Amniotic stem cell (primary cell): ENCODE measurements around the gene PHLDB3.
"Not testable (repeated sequence)": the region's sequence is repeated elsewhere in the genome, so short reads cannot be mapped to it uniquely, and the experiment has no call there.

Experiments used
- DNase-seq: peaks from one replicate; lab custom pipeline; 2025; lab: John Stamatoyannopoulos, UW

Gene PHLDB3

GRCh38 chr19:43504426-43505185, at the start of gene PHLDB3:
Gene PHLDB3 (minus strand): TSS chr19:43504746. CDS start chr19:43504118, 628 bp downstream.
- no peak for DNase-seq

GRCh38 chr19:43553656-43554055, 49.1 kb upstream of the PHLDB3 start:
- DNase-seq = no peak

- DNase-seq = no peak
These were observed 48.1 kb upstream of the PHLDB3 start for GRCh38 chr19:43552616-43553015.

- DNase-seq = no peak
These were observed 47.6 kb upstream of the PHLDB3 start for GRCh38 chr19:43552198-43552450.

- no peak for DNase-seq
These were observed 47.1 kb upstream of the PHLDB3 start for GRCh38 chr19:43551399-43552197.

- DNase-seq = no peak
These were observed 44.2 kb upstream of the PHLDB3 start for GRCh38 chr19:43548706-43549105.

- DNase-seq = not testable (repeated sequence)
These were observed 43.4 kb upstream of the PHLDB3 start for GRCh38 chr19:43547926-43548325.

GRCh38 chr19:43546581-43546980, 42.0 kb upstream of the PHLDB3 start:
- DNase-seq = no peak

GRCh38 chr19:43545981-43546380, 41.4 kb upstream of the PHLDB3 start:
- no peak for DNase-seq

- DNase-seq = no peak
These were observed 40.7 kb upstream of the PHLDB3 start for GRCh38 chr19:43545276-43545675.

GRCh38 chr19:43544077-43544476, 39.5 kb upstream of the PHLDB3 start:
- DNase-seq = no peak

- no peak for DNase-seq
These were observed 37.5 kb upstream of the PHLDB3 start for GRCh38 chr19:43541920-43542650.

- DNase-seq = no peak
These were observed 35.8 kb upstream of the PHLDB3 start for GRCh38 chr19:43540381-43540780.

GRCh38 chr19:43538922-43539321, 34.4 kb upstream of the PHLDB3 start:
- DNase-seq = no peak

GRCh38 chr19:43534816-43535761, 30.5 kb upstream of the PHLDB3 start:
- DNase-seq = no peak

- DNase-seq = no peak
These were observed 29.8 kb upstream of the PHLDB3 start for GRCh38 chr19:43534305-43534815.

- DNase-seq = peak; percentile 99
These were observed 29.2 kb upstream of the PHLDB3 start for GRCh38 chr19:43533546-43534304.

GRCh38 chr19:43532962-43533545, 28.5 kb upstream of the PHLDB3 start, which contains the start of gene ZNF575:
Gene ZNF575 (plus strand): TSS chr19:43533188. CDS start chr19:43534423, 1,235 bp downstream.
- DNase-seq = peak; percentile 86

- no peak for DNase-seq
These were observed 28.0 kb upstream of the PHLDB3 start for GRCh38 chr19:43532571-43532961.
